Measurements from ENCODE around the gene MRPL45.

DNA sequence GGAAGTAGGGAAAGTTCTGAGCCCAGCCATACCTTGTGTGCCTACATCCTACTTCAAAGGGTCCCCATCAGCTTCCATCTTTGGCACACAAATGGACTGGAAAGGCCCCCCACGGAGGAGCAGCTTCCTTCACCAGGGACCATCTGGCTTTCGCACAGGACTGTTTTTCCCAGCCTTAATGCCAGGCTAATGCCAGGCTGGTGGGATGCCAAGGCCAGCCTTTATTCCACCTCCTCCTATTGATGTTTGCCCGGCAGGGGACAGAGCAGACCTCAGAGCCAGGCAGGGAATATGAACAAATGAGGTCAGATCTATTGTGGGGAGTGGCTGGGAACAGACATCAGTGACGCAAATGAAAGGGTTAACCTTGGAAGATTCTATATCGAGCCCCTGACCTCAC, 41.1 kb downstream of the MRPL45 start:
- TF ChIP-seq, protein P1, sequence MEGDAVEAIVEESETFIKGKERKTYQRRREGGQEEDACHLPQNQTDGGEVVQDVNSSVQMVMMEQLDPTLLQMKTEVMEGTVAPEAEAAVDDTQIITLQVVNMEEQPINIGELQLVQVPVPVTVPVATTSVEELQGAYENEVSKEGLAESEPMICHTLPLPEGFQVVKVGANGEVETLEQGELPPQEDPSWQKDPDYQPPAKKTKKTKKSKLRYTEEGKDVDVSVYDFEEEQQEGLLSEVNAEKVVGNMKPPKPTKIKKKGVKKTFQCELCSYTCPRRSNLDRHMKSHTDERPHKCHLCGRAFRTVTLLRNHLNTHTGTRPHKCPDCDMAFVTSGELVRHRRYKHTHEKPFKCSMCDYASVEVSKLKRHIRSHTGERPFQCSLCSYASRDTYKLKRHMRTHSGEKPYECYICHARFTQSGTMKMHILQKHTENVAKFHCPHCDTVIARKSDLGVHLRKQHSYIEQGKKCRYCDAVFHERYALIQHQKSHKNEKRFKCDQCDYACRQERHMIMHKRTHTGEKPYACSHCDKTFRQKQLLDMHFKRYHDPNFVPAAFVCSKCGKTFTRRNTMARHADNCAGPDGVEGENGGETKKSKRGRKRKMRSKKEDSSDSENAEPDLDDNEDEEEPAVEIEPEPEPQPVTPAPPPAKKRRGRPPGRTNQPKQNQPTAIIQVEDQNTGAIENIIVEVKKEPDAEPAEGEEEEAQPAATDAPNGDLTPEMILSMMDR (IDR thresholded peaks at IDR 0.05), result no peak
- TF ChIP-seq EZH2 (IDR thresholded peaks at IDR 0.05; ENCODE audit: borderline replicate concordance, insufficient read depth, low read depth, low read length, poor library complexity, severe bottlenecking), result no peak

Measured in B cell (primary cell).